ENCODE results near the gene TPGS2.

TPGS2 gene

DNA sequence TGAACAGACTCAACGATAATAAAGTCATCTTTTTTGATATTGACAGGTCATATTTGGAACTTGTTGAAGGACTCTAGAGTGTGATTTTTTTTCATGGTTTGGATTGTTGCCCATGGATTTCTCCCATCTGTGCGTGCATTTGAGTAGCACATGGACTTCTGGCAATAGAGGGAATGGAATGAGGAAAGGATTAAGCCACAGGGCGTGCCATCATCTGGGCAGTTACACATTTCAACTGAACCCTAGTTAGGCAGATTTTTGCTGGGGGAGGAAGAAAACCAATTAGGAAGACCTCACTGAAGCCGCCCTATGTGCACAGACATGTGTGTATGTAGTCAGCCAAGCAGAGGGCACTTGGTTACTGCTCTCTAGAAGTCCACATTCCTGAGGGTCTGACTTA lies 72.6 kb downstream of the TPGS2 start:
- FAIRE-seq (no peak), DNase-seq (ENCODE audit: insufficient read length) (no peak)
- TF ChIP-seq POLR2A (IDR thresholded peaks at IDR 0.05; ENCODE audit: low read depth, low read length): no peak
- no peak for TF ChIP-seq POLR2AphosphoS5 (IDR thresholded peaks at IDR 0.05; ENCODE audit: low read depth, low read length)
- TF ChIP-seq TAF1 (IDR thresholded peaks at IDR 0.05; ENCODE audit: borderline replicate concordance, low read depth, low read length): no peak

DNA sequence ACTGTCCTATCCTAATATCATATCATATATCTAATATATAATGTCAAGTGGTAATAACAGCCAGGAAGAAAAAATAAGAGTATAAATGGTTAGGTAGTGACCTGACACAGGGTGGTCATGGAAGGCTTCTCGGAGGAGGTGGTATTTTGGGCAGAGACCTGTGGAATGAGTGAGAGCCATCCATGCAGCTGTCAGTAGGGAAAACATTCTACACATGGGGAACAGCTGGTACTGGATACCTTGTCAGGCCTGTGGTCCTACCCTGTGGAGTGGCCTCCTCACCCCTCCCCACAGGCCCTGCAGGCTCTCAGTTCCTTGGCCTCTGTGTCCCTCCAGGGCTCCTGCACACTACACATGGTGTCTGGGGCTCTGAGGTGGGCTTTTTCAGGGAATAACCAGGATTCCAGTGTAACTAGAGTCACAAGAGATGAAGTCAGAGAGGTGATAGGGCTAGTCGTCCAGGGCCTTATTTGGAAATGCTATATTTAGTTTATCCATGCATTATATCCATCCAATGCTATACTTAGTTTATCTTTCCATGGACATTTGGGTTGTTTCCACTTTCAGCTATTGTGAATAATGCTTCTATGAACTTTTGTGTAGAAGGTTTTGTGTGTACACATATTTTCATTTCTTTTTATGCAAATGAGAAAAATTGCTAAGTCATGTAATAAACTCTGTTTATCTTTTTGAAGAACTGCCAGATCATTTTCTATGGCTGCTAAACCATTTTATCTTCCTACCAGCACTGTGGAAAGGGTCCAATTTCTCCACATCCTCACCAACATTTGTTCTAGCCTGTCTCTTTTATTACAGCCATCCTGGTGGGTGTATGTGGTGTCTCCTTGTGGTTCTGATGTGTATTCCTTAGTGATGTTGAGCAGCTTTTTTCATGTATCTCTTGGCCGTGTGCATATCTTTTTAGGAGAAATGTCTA lies 75.6 kb downstream of the TPGS2 start:
- DNase-seq (ENCODE audit: insufficient read length) (no peak), FAIRE-seq (no peak)
- TF ChIP-seq TAF1 (IDR thresholded peaks at IDR 0.05; ENCODE audit: borderline replicate concordance, low read depth, low read length): no peak
- TF ChIP-seq POLR2AphosphoS5 (IDR thresholded peaks at IDR 0.05; ENCODE audit: low read depth, low read length): no peak
- no peak for TF ChIP-seq POLR2A (IDR thresholded peaks at IDR 0.05; ENCODE audit: low read depth, low read length)

DNA sequence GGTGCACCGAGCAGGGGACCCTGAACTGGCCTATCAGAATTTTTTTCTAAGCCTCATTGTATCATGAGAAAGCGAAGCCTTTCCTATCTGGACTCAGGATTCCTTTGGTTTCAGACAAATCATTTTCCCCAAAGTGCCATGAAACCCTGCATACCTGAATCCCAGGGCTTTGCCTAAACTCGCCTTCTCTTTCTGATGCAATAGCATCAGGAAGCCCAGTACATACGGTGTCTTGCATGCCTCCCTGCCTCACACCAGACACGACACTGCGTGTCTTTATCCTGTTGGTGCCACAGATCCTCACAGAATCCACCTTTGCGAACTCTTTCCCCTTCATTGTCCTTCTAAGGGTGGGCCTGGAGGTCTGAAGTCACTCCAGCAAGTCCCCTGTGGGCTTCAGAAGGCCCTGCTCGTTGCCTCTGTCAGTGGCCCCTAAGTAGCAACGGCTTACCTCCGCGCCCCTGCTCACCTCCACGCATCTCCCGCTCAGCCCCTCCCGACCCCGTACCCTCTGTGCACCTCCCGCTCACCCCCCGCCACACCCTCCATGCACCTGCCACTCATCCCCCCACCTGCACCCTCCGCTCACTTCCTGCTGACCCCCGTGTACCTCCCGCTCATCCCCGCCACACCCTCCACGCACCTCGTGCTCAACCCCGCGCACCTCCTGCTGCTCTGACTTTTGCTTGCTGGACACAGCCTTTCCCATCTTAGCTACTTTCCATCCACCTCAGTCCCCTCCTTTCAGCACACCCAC lies 83.4 kb downstream of the TPGS2 start:
- FAIRE-seq (no peak), DNase-seq (ENCODE audit: insufficient read length) (no peak)
- TF ChIP-seq TAF1 (IDR thresholded peaks at IDR 0.05; ENCODE audit: borderline replicate concordance, low read depth, low read length) (no peak), POLR2AphosphoS5 (IDR thresholded peaks at IDR 0.05; ENCODE audit: low read depth, low read length) (no peak), POLR2A (IDR thresholded peaks at IDR 0.05; ENCODE audit: low read depth, low read length) (no peak)

DNA sequence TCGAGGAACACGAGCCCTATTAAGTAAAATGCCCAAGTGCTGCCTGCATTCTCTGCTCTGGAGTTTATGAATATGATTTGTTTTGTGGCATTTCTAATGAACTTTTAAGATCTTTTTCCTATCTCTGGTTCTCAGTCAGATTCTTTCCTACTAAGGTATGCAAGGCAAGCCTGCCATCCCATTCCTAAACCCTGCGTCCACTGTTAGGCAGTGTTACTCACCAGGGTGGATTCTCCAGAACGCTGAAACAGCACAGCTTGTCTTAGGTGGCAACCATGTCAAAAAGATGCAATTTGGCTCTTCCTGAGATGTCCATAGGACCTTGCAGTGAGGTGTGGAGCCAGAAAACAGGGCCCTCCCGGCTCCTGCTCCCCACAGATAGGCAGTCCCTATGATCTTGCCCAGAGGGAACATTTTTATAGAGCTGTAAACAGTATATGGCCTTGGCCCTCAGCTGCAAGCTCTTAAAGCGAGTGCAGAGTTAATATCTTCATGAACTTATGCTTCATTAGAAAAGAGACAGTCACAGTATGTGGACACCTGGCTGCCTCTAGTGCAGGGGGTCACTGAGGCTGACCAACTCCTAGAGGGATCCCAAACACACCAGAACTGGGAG lies 84.4 kb downstream of the TPGS2 start:
- no peak for FAIRE-seq
- TF ChIP-seq POLR2AphosphoS5 (IDR thresholded peaks at IDR 0.05; ENCODE audit: low read depth, low read length) (no peak), TAF1 (IDR thresholded peaks at IDR 0.05; ENCODE audit: borderline replicate concordance, low read depth, low read length) (no peak)
- no peak for DNase-seq (ENCODE audit: insufficient read length)
